ENCODE results near the gene CCDC57. TPM values are rescaled to one million over a fixed set of nuclear protein-coding genes. Genes with fewer than 3 reads are reported as not detected.

Gene CCDC57
- total and polyA plus RNA-seq, 9 of the 15 experiments (the other 6 are each of a cell fraction or from before 2014, with no cell fraction given): 0.83 to 36.2 (median 13.6) TPM

GRCh38 chr17:82238472-82239201 lies 26.0 kb upstream of the CCDC57 start (continued):
- TF ChIP-seq, protein P1, sequence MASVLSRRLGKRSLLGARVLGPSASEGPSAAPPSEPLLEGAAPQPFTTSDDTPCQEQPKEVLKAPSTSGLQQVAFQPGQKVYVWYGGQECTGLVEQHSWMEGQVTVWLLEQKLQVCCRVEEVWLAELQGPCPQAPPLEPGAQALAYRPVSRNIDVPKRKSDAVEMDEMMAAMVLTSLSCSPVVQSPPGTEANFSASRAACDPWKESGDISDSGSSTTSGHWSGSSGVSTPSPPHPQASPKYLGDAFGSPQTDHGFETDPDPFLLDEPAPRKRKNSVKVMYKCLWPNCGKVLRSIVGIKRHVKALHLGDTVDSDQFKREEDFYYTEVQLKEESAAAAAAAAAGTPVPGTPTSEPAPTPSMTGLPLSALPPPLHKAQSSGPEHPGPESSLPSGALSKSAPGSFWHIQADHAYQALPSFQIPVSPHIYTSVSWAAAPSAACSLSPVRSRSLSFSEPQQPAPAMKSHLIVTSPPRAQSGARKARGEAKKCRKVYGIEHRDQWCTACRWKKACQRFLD (CRISPR knock-in tag; IDR thresholded peaks at IDR 0.05): no peak; the same call in 1 of the 2 replicates
- TF ChIP-seq RFX1 (IDR thresholded peaks at IDR 0.05): no peak
- no peak for TF ChIP-seq JUNB (CRISPR knock-in tag; conservative IDR thresholded peaks at IDR 0.05)
- TF ChIP-seq, protein P2, sequence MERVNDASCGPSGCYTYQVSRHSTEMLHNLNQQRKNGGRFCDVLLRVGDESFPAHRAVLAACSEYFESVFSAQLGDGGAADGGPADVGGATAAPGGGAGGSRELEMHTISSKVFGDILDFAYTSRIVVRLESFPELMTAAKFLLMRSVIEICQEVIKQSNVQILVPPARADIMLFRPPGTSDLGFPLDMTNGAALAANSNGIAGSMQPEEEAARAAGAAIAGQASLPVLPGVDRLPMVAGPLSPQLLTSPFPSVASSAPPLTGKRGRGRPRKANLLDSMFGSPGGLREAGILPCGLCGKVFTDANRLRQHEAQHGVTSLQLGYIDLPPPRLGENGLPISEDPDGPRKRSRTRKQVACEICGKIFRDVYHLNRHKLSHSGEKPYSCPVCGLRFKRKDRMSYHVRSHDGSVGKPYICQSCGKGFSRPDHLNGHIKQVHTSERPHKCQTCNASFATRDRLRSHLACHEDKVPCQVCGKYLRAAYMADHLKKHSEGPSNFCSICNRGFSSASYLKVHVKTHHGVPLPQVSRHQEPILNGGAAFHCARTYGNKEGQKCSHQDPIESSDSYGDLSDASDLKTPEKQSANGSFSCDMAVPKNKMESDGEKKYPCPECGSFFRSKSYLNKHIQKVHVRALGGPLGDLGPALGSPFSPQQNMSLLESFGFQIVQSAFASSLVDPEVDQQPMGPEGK (CRISPR knock-in tag; IDR thresholded peaks at IDR 0.05; ENCODE audit: borderline replicate concordance): no peak
- no peak for TF ChIP-seq ZNF778 (CRISPR knock-in tag; IDR thresholded peaks at IDR 0.05)
- no peak for TF ChIP-seq MTA2 (IDR thresholded peaks at IDR 0.05; ENCODE audit: low read depth)
- TF ChIP-seq RREB1 (CRISPR knock-in tag; IDR thresholded peaks at IDR 0.05): no peak
- no peak for TF ChIP-seq BCOR (IDR thresholded peaks at IDR 0.05)
- TF ChIP-seq ZNF384 (IDR thresholded peaks at IDR 0.05; ENCODE audit: low read depth, low read length): no peak
- TF ChIP-seq ZC3H4 (CRISPR knock-in tag; IDR thresholded peaks at IDR 0.05; ENCODE audit: borderline replicate concordance): no peak
